ENCODE results near the gene CASK.
"Not testable (repeated sequence)": the region's sequence is repeated elsewhere in the genome, so short reads cannot be mapped to it uniquely, and the experiment has no call there.

CASK gene

DNA sequence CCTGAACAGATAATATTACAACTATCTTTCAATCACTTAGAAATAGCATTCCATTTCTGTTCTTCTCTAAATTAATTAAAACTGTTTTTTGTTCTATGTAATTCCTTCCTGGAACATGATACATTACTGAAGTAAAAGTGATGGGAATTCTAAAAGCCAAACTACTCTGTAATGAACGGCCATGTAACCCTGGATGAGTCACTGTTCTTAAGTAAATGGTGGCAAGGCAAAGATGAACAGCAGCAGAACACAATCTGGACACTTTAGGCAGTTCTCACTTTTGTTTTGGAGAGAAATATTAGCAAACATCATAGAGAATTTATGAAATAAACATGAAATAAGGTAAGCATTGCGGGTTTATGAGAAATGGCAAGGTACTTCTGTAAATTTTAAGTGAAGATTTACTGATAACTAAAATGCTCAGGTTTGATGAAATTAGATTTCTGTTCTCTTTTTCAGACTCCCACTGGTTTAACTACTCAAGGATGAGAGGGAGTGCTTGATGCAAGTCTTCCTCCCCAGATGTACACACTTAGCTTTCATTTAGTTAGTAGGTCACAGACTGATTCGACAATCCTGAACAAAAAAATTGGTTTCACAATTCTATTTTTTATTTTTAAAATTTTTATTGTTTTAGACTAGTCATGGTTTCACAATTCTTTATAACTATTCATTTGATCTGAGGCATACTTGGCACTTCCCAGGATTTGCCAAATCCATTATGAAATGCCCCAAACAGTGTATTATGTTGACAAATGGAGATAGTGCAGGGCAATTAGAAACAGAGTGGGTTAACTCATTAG is 200.3 kb downstream of the CASK start:
- no peak overlapping the region for H2BK15ac ChIP-seq (replicated peaks; ENCODE audit: low read depth)
- H2BK120ac ChIP-seq (ENCODE audit: low read depth, low read length): no peak overlapping the region
- no peak overlapping the region for H3K56ac ChIP-seq (ENCODE audit: low read length)
- H3K4ac ChIP-seq (ENCODE audit: low read depth, low read length): no peak overlapping the region
- no peak overlapping the region for H3K9ac ChIP-seq (ENCODE audit: low read length)
- no peaks in the 10 kb centered on the region for H3K27me3 ChIP-seq (ENCODE audit: insufficient read depth, low read length, poor library complexity)
- no peak overlapping the region for H2BK5ac ChIP-seq (ENCODE audit: low read length)
- H4K5ac ChIP-seq (ENCODE audit: low read length): no peak overlapping the region
- H3K79me2 ChIP-seq (ENCODE audit: control insufficient read depth, insufficient read depth, low read length): no peaks in the 10 kb centered on the region
- no peak overlapping the region for H3K18ac ChIP-seq (ENCODE audit: low read length)
- no peaks in the 10 kb centered on the region for H3K79me1 ChIP-seq (ENCODE audit: low read length)
- H3K4me1 ChIP-seq (ENCODE audit: control insufficient read depth, low read depth, low read length): no peaks in the 10 kb centered on the region
- no peak overlapping the region for H3K4me2 ChIP-seq (ENCODE audit: low read length)
- DNase-seq: no peak
- no peak overlapping the region for H3K4me3 ChIP-seq (ENCODE audit: low read length)
- H3K36me3 ChIP-seq (ENCODE audit: control insufficient read depth, insufficient read depth, low read length): no peaks in the 10 kb centered on the region
- no peak overlapping the region for H4K8ac ChIP-seq (ENCODE audit: low read depth, low read length)
- H2AK5ac ChIP-seq (ENCODE audit: low read length): no peak overlapping the region
- no peak overlapping the region for H3K27ac ChIP-seq (ENCODE audit: low read depth, low read length)
- no CpG with 5 or more reads among the region's 3 CpGs for WGBS (ENCODE audit: extremely low coverage, insufficient coverage, low lambda C conversion rate)
- no peak overlapping the region for H3K23ac ChIP-seq (ENCODE audit: low read length)

DNA sequence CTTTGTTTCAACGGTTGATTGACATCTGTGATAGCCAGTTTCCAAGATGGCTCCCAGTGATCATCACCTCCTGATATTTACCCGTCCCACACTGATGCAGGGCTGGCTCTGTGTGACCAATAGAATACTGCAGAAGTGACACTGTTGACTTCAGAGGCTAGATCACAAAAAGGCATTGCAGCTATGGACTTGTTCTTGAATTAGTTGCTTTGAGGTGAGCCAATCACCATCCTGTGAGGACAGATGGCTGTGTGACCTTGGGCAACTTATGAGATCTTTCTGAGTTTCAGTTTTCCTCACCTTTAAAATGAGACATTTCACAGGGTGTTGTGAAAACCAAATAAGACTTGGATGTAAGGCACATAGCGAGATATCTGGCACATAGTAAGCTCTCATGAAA is 201.1 kb downstream of the CASK start:
- Histone ChIP-seq H3K27me3 (ENCODE audit: insufficient read depth, low read length, poor library complexity) (no peaks in the 10 kb centered on the region), H4K8ac (ENCODE audit: low read depth, low read length) (no peak overlapping the region), H3K9ac (ENCODE audit: low read length) (no peak overlapping the region), H3K18ac (ENCODE audit: low read length) (no peak overlapping the region), H3K79me2 (ENCODE audit: control insufficient read depth, insufficient read depth, low read length) (no peaks in the 10 kb centered on the region), H3K56ac (ENCODE audit: low read length) (no peak overlapping the region), H3K4me2 (ENCODE audit: low read length) (no peak overlapping the region), H2AK5ac (ENCODE audit: low read length) (no peak overlapping the region), H3K4me3 (ENCODE audit: low read length) (no peak overlapping the region), H3K79me1 (ENCODE audit: low read length) (no peaks in the 10 kb centered on the region), H2BK15ac (replicated peaks; ENCODE audit: low read depth) (no peak overlapping the region), H2BK5ac (ENCODE audit: low read length) (no peak overlapping the region), H4K5ac (ENCODE audit: low read length) (no peak overlapping the region), H3K36me3 (ENCODE audit: control insufficient read depth, insufficient read depth, low read length) (no peaks in the 10 kb centered on the region), H3K23ac (ENCODE audit: low read length) (no peak overlapping the region), H3K4ac (ENCODE audit: low read depth, low read length) (no peak overlapping the region), H3K27ac (ENCODE audit: low read depth, low read length) (no peak overlapping the region), H2BK120ac (ENCODE audit: low read depth, low read length) (no peak overlapping the region), H3K4me1 (ENCODE audit: control insufficient read depth, low read depth, low read length) (no peaks in the 10 kb centered on the region)
- WGBS (ENCODE audit: extremely low coverage, insufficient coverage, low lambda C conversion rate): no CpG with 5 or more reads among the region's 3 CpGs
- no peak for DNase-seq

DNA sequence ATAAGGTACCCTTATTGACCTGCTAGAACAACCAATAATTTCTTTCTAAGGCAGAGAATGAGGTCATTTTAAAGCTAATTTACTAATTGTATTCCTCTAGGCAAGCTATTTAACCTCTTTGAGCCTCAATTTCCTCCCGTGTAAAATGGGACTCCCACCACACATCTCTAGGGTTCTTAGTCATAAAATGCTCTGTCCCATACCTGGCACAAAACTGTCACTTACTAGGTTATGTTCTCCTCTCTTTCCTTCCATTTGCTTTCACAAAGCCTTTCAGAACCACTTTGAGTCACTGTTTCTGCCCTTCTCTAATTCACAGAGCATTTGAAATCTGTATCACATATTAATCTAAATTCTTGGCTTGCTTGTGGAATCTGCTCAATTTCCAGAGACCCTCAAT is 201.8 kb downstream of the CASK start:
- WGBS (ENCODE audit: extremely low coverage, insufficient coverage, low lambda C conversion rate): no CpG with 5 or more reads among the region's 1 CpG
- H3K36me3 ChIP-seq (ENCODE audit: control insufficient read depth, insufficient read depth, low read length): no peaks in the 10 kb centered on the region
- no peaks in the 10 kb centered on the region for H3K27me3 ChIP-seq (ENCODE audit: insufficient read depth, low read length, poor library complexity)
- no peak overlapping the region for H3K56ac ChIP-seq (ENCODE audit: low read length)
- H3K4me3 ChIP-seq (ENCODE audit: low read length): no peak overlapping the region
- no peak overlapping the region for H3K18ac ChIP-seq (ENCODE audit: low read length)
- no peak overlapping the region for H3K4ac ChIP-seq (ENCODE audit: low read depth, low read length)
- no peak overlapping the region for H3K27ac ChIP-seq (ENCODE audit: low read depth, low read length)
- H2AK5ac ChIP-seq (ENCODE audit: low read length): no peak overlapping the region
- H2BK120ac ChIP-seq (ENCODE audit: low read depth, low read length): no peak overlapping the region
- no peak overlapping the region for H4K5ac ChIP-seq (ENCODE audit: low read length)
- H3K9ac ChIP-seq (ENCODE audit: low read length): no peak overlapping the region
- no peaks in the 10 kb centered on the region for H3K4me1 ChIP-seq (ENCODE audit: control insufficient read depth, low read depth, low read length)
- no peak overlapping the region for H2BK15ac ChIP-seq (replicated peaks; ENCODE audit: low read depth)
- DNase-seq: no peak
- no peak overlapping the region for H4K8ac ChIP-seq (ENCODE audit: low read depth, low read length)
- no peaks in the 10 kb centered on the region for H3K79me1 ChIP-seq (ENCODE audit: low read length)
- H3K4me2 ChIP-seq (ENCODE audit: low read length): no peak overlapping the region
- no peak overlapping the region for H3K23ac ChIP-seq (ENCODE audit: low read length)
- no peaks in the 10 kb centered on the region for H3K79me2 ChIP-seq (ENCODE audit: control insufficient read depth, insufficient read depth, low read length)
- H2BK5ac ChIP-seq (ENCODE audit: low read length): no peak overlapping the region

DNA sequence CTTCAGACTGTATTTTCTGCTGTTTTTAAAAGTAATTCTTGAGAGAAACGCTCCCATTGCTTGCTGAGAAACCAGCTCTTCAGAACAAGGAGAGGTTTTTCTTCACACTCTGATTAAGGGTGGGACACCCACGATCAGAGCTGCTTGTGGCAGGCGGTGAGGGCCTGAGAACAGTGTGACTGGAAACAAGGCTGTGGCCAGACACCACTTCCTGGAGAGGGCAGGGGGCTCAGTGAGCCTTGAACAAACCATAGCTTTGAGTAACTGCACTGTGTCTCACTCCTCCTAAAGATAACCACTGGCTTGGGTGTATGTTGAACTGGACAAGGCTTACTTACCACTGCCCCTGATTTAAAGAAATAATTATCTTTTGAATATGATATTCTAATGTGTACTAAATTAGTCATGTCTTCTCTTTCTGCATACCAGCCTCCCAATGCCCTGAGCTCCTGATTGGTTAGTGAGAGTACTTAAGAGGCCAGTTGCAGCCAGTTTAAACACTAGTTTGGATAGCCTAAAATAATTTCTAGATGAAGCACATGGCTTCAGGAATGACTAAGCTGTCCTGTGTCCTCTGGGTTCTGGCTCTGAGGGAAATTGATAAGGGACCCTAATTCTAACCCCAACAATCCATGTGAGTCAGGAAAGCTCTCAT is 203.1 kb downstream of the CASK start:
- no peak overlapping the region for H3K4me2 ChIP-seq (ENCODE audit: low read length)
- H4K5ac ChIP-seq (ENCODE audit: low read length): no peak overlapping the region
- H3K27ac ChIP-seq (ENCODE audit: low read depth, low read length): no peak overlapping the region
- no peaks in the 10 kb centered on the region for H3K79me1 ChIP-seq (ENCODE audit: low read length)
- H3K18ac ChIP-seq (ENCODE audit: low read length): no peak overlapping the region
- H3K23ac ChIP-seq (ENCODE audit: low read length): no peak overlapping the region
- H3K4me3 ChIP-seq (ENCODE audit: low read length): no peak overlapping the region
- H2BK5ac ChIP-seq (ENCODE audit: low read length): no peak overlapping the region
- no peaks in the 10 kb centered on the region for H3K4me1 ChIP-seq (ENCODE audit: control insufficient read depth, low read depth, low read length)
- no peak overlapping the region for H3K4ac ChIP-seq (ENCODE audit: low read depth, low read length)
- DNase-seq: no peak
- H2BK120ac ChIP-seq (ENCODE audit: low read depth, low read length): no peak overlapping the region
- no peak overlapping the region for H4K8ac ChIP-seq (ENCODE audit: low read depth, low read length)
- H3K56ac ChIP-seq (ENCODE audit: low read length): no peak overlapping the region
- no peaks in the 10 kb centered on the region for H3K36me3 ChIP-seq (ENCODE audit: control insufficient read depth, insufficient read depth, low read length)
- no peak overlapping the region for H2AK5ac ChIP-seq (ENCODE audit: low read length)
- H3K27me3 ChIP-seq (ENCODE audit: insufficient read depth, low read length, poor library complexity): no peaks in the 10 kb centered on the region
- H3K9ac ChIP-seq (ENCODE audit: low read length): no peak overlapping the region
- no CpG with 5 or more reads among the region's 3 CpGs for WGBS (ENCODE audit: extremely low coverage, insufficient coverage, low lambda C conversion rate)
- no peaks in the 10 kb centered on the region for H3K79me2 ChIP-seq (ENCODE audit: control insufficient read depth, insufficient read depth, low read length)
- H2BK15ac ChIP-seq (replicated peaks; ENCODE audit: low read depth): no peak overlapping the region

DNA sequence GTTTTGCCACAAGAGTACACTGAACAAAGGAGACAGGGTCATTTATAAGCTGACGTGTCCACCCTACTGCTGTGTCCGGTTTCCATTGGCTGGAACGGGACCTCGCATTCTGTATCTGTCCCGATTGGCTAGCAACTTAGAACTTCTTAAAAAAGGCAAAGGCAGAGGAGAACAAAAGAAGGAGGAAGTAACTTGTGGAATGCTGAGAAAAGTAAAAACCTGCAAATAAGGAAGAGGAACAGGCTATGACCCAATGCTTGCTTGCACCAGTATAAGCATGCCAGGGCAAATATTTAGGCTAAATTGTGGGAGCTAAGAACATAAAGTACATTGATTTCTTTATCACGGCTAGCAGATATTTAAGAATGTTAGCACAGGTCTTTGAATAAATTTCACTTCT is 203.7 kb downstream of the CASK start:
- H3K4me3 ChIP-seq (ENCODE audit: low read length); H3K4me2 ChIP-seq (ENCODE audit: low read length); H3K56ac ChIP-seq (ENCODE audit: low read length); H3K4ac ChIP-seq (ENCODE audit: low read depth, low read length); H2BK120ac ChIP-seq (ENCODE audit: low read depth, low read length); H2BK5ac ChIP-seq (ENCODE audit: low read length); H2BK15ac ChIP-seq (replicated peaks; ENCODE audit: low read depth); H3K23ac ChIP-seq (ENCODE audit: low read length); H3K27me3 ChIP-seq (ENCODE audit: insufficient read depth, low read length, poor library complexity); H4K5ac ChIP-seq (ENCODE audit: low read length); H3K4me1 ChIP-seq (ENCODE audit: control insufficient read depth, low read depth, low read length); H4K8ac ChIP-seq (ENCODE audit: low read depth, low read length); H3K79me1 ChIP-seq (ENCODE audit: low read length); H3K36me3 ChIP-seq (ENCODE audit: control insufficient read depth, insufficient read depth, low read length); DNase-seq; H2AK5ac ChIP-seq (ENCODE audit: low read length); H3K27ac ChIP-seq (ENCODE audit: low read depth, low read length); H3K79me2 ChIP-seq (ENCODE audit: control insufficient read depth, insufficient read depth, low read length); H3K9ac ChIP-seq (ENCODE audit: low read length); H3K18ac ChIP-seq (ENCODE audit: low read length): not testable (repeated sequence)
- no CpG with 5 or more reads among the region's 6 CpGs for WGBS (ENCODE audit: extremely low coverage, insufficient coverage, low lambda C conversion rate)
